Measurements from ENCODE around the gene TFDP1.
"Not testable (repeated sequence)": the region's sequence is repeated elsewhere in the genome, so short reads cannot be mapped to it uniquely, and the experiment has no call there.

The TFDP1 gene

DNA sequence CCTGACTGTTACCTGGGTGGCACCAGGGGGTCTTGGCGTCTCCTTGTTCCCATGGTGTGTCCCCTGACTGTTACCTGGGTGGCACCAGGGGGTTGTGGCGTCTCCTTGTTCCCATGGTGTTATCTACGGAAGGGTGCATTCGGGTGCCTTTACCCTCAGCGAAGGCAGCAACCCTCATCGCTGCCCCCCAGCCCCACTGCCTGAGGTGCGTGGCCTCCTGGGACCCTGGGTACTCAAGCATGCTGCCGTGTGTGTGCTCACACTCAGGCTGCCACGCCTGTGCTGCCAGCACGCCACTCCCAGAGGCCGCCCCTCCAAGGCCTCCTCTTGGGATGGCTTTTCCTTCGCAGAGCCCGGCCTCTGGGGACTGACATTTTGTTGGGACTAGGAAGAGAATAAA is 25.1 kb downstream of the TFDP1 start:
- Histone ChIP-seq H3K4me3 (no peak overlapping the region), H3K27ac (no peak overlapping the region)

- no peak overlapping the region for H3K4me3 ChIP-seq
- H3K27ac ChIP-seq: no peak overlapping the region
These were observed 25.7 kb downstream of the TFDP1 start for GRCh38 chr13:113610266-113610665.

- H3K27ac ChIP-seq: no peak overlapping the region
These were observed 27.4 kb downstream of the TFDP1 start for GRCh38 chr13:113611996-113612395.

GRCh38 chr13:113612607-113613006 is 28.1 kb downstream of the TFDP1 start:
- no peak overlapping the region for H3K27ac ChIP-seq
- H3K4me3 ChIP-seq: no peak overlapping the region

More at GRCh38 chr13:113611996-113612395, 27.4 kb downstream of the TFDP1 start:
- H3K4me3 ChIP-seq: no peak overlapping the region

DNA sequence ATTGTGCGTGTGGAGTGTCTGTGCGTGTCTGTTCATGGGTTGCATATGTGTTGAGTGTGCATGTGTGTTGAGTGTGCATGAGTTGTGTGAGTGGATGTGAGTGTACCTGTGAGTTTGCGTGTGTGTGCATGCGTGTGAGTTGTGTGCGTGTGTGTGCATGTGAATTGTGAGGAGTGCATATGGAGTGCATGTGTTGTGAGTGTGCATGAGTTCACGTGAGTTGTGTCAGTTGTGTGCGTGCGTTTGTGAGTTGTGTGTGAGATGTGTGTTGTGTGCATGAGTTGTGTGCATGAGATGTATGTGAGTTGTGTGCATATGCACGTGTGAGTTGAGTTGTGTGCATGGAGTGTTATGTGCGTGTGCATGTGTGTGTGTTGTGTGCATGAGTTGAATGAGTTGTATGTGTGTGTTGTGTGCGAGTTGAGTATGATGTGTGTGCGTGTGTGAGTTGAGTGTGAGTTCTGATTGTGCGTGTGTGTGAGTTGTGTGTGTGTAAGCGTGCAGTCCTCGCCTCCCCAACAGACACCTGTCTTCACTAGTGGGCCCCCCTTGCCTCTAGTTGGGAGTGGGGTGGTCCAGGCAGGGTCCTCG is 29.3 kb downstream of the TFDP1 start:
- H3K27ac ChIP-seq: no peak overlapping the region

GRCh38 chr13:113616281-113616906 is 31.8 kb downstream of the TFDP1 start:
- Histone ChIP-seq H3K4me3 (no peak overlapping the region), H3K27ac (no peak overlapping the region)

More for the DNA sequence above, 29.3 kb downstream of the TFDP1 start:
- H3K4me3 ChIP-seq: no peak overlapping the region

DNA sequence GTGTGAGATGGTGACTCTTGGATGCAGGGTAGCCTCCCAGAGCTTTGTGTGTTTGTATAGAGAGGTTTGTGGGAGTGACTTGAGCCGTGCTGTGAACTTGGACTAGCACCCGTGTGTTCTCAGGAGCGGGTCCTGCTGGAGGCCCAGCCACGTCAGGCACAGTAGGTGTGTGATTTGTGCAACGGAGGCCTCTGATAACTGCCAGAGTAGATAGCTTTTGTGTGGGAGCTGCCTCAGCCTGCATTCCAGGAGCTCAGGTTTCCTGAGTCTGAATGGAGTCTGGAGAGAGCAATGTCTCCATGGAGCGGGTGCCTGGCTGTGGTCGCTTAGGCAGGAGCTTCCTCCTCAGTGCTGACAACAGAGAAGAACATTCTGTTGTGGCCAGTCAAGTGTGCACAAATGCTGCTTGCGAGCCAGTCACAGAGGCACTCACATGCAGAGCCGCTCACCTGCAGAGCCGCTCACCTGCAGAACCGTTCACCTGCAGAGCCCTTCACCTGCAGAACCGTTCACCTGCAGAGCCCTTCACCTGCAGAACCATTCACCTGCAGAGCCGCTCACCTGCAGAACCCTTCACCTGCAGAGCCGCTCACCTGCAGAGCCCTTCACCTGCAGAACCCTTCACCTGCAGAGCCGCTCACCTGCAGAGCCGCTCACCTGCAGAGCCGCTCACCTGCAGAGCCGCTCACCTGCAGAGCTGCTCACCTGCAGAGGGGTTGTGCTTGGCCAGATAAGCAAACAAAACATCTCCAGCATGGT is 32.6 kb downstream of the TFDP1 start:
- Histone ChIP-seq H3K4me3 (no peak overlapping the region), H3K27ac (no peak overlapping the region)

DNA sequence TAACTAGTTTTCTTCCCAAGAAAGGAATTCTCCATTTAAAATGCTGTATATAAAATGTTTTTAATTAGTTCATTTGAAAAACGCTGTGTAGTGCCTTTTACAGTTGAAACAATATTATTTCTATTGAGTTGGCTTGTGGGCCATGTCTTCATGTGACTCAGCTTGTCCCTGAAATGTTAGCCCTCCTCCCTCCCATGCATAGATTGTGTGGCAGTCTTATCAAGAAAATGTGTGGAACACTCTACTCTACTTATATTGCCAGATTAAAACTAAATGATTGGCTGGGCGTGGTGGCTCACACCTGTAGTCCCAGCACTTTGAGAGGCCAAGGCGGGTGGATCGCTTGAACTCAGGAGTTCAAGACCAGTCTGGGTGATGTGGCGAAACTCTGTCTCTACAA is 33.4 kb downstream of the TFDP1 start:
- Histone ChIP-seq H3K4me3 (no peak overlapping the region), H3K27ac (no peak overlapping the region)

DNA sequence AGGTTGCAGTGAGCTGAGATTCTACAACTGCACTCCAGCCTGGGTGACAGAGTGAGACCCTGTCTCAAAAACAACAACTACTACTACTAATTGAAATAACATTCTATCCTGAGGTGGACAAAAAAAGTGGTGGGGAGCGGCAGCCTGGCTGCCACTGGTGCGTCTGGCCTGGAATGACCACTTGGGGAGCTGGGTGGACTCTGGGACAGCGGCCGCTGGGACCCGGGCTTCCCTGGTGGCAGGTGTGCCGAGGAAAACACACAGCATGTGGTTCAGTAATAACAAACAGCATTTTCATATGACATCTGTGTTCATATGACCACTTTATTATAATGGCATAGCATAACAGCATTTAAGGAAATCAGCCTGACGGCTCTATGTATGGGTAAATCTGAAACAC is 33.9 kb downstream of the TFDP1 start:
- Histone ChIP-seq H3K27ac (no peak overlapping the region), H3K4me3 (no peak overlapping the region)

DNA sequence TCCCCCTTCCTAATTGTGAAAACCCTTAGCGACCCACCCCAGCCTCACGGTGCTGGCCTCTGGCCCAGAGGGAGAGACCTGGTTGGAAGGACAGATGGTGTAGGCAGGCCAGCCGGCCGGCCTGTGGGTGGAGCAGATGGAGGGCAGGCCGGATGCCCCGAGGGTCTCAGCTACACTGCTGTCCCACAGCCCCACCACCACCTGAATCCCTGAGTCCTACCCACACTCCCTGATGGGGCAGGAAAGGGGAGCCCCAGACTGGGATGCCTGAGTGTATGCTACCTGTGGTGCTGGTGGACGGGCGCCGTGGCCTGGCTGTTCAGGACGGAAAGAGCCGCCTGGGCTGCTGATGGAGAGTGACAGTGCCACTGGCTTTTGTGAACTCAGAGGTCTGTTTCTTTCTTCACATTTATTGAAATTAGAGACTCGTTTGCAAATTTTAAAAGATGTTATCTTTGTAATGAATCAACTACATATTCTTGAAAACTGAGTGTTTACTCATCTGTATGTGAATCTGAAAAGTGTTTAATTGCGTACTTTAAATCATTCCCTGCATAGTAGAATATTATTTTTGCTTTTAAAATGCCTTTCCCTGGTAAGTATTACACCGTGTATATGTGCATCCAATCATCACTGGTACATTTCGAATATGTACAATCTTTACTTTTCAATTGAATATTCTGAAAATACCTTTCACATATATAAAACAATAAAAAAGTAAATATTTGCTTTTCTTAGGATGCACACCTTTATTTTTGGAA is 35.7 kb downstream of the TFDP1 start:
- Histone ChIP-seq H3K4me3 (no peak overlapping the region), H3K27ac (no peak overlapping the region)

- no peak overlapping the region for H3K27ac ChIP-seq
- H3K4me3 ChIP-seq: no peak overlapping the region
These were observed 36.5 kb downstream of the TFDP1 start for GRCh38 chr13:113621046-113621445.

DNA sequence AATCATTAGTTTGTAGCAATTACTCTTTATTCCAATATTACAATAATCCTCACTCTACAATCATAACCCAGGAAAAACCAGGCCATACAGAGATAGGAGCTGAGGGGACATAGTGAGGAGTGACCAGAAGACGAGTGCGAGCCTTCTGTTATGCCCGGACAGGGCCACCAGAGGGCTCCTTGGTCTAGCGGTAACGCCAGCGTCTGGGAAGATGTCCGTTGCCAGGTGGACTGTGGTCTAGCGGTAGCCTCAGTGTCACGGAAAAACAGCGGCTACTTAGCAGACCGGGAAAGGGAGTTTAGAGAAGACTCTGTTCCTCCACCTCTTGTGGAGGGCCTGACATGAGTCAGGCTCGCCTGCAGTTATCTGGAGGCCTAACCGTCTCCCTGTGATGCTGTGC is 36.9 kb downstream of the TFDP1 start:
- not testable (repeated sequence) for H3K4me3 ChIP-seq, H3K27ac ChIP-seq

GRCh38 chr13:113621986-113622550 is 37.5 kb downstream of the TFDP1 start:
- H3K27ac ChIP-seq, H3K4me3 ChIP-seq: not testable (repeated sequence)

DNA sequence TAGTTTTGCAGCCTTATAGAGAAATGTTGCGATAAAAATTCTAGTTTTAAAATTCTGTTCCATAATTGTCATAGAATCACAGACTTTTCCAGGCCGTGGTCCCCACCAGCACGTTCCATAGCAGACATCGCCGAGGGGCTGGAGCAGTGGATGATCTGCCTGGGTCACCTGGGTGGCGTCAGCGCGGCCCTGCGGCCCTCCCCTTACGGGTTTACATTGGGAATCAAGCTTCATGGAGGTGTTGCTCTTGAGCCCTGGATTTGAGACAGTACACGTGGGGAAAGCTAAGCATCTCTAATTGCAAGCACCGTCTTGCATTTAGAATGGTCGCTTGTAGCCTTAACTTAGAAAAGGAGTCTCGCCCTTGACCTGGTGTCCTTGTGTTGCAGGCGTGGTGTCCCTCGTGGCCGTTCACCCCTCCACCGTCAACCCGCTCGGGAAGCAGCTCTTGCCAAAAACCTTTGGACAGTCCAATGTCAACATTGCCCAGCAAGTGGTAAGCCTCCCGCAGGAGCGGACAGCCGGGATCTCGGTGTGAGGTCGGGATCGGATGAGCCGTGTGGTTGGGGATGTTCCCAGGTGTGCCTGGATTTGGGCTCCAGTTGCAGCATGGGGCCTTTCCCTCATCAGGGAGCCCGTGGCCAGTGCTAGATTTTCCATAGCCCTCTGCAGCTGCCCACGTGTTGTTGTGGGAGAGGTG is 38.4 kb downstream of the TFDP1 start:
- Histone ChIP-seq H3K27ac (no peak overlapping the region), H3K4me3 (no peak overlapping the region)

GRCh38 chr13:113623491-113624234 is 39.1 kb downstream of the TFDP1 start:
- no peak overlapping the region for H3K4me3 ChIP-seq
- no peak overlapping the region for H3K27ac ChIP-seq

GRCh38 chr13:113624235-113624587 is 39.7 kb downstream of the TFDP1 start:
- Histone ChIP-seq H3K4me3 (no peak overlapping the region), H3K27ac (no peak overlapping the region)

DNA sequence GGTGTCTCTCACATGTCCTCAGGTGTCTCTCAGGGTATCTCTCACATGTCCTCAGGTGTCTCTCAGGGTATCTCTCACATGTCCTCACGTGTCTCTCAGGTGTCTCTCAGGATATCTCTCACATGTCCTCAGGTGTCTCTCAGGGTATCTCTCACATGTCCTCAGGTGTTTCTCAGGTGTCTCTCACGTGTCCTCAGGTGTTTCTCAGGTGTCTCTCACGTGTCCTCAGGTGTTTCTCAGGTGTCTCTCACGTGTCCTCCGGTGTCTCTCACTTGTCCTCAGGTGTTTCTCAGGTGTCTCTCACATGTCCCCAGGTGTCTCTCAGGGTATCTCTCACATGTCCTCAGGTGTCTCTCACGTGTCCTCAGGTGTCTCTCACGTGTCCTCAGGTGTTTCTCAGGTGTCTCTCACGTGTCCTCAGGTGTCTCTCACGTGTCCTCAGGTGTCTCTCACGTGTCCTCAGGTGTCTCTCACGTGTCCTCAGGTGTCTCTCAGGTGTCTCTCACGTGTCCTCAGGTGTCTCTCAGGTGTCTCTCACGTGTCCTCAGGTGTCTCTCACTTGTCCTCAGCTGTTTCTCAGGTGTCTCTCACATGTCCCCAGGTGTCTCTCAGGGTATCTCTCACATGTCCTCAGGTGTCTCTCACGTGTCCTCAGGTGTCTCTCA is 40.2 kb downstream of the TFDP1 start:
- not testable (repeated sequence) for H3K27ac ChIP-seq, H3K4me3 ChIP-seq

- H3K4me3 ChIP-seq: no peak overlapping the region
These were observed 41.6 kb downstream of the TFDP1 start for GRCh38 chr13:113625965-113626721.

More at GRCh38 chr13:113625965-113626721, 41.6 kb downstream of the TFDP1 start:
- no peak overlapping the region for H3K27ac ChIP-seq
